ENCODE measurements around the gene IQGAP2. TPM values are rescaled to one million over a fixed set of nuclear protein-coding genes. Genes with fewer than 3 reads are reported as not detected.

IQGAP2 gene
- polyA plus RNA-seq, 1 experiment: 0.63 TPM

- no peak for TF ChIP-seq CTCF (IDR thresholded peaks at IDR 0.05; ENCODE audit: low read depth, low read length)
- CTCF ChIA-PET: interaction anchor here (0.6 kb wide), 2 partner anchors 93 to 760 kb away, joined by 3 read pairs; no protein-coding TSS in a partner anchor
- POLR2A ChIA-PET: no interaction called here
Observed at GRCh38 chr5:76384705-76385104, 18.4 kb upstream of the IQGAP2 start.

DNA sequence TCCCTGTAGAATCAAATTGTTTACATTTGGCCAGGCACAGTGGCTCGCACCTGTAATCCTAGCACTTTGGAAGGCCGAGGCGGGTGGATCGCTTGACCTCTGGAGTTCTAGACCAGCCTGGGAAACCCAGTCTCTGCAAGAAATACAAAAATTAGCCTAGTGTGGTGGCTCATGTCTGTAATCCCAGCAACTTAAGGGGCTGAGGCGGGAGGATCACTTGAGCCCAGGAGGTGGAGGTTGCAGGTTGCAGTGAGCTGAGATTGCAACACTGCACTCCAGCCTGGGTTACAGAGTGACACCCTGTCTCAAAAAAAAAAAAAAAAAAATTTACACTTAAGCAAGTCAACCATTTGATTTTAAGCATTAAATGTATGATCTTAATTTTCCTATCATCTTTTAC, 17.5 kb upstream of the IQGAP2 start:
- Histone ChIP-seq H3K4me3 (ENCODE audit: low read depth, low read length) (no peak overlapping the region), H3K27ac (ENCODE audit: low read depth, low read length) (no peak overlapping the region), H3K27me3 (ENCODE audit: control insufficient read depth, insufficient read depth, low read length) (peaks cover 4% of the 10 kb centered on the region), H3K9me3 (ENCODE audit: control insufficient read depth, insufficient read depth, low read length) (no peaks in the 10 kb centered on the region)
- DNase-seq (ENCODE audit: low read depth, low spot score): no peak
- CTCF ChIA-PET: no interaction called here
- POLR2A ChIA-PET: interaction anchor here (0.7 kb wide), 1 partner anchor 231 kb away, joined by 6 read pairs; no protein-coding TSS in a partner anchor
- no peak for TF ChIP-seq CTCF (IDR thresholded peaks at IDR 0.05; ENCODE audit: low read depth, low read length)

More at GRCh38 chr5:76384705-76385104, 18.4 kb upstream of the IQGAP2 start:
- DNase-seq (ENCODE audit: low read depth, low spot score): no peak
- Histone ChIP-seq H3K27me3 (ENCODE audit: control insufficient read depth, insufficient read depth, low read length) (peaks cover 4% of the 10 kb centered on the region), H3K9me3 (ENCODE audit: control insufficient read depth, insufficient read depth, low read length) (no peaks in the 10 kb centered on the region), H3K4me3 (ENCODE audit: low read depth, low read length) (no peak overlapping the region), H3K27ac (ENCODE audit: low read depth, low read length) (no peak overlapping the region)

DNA sequence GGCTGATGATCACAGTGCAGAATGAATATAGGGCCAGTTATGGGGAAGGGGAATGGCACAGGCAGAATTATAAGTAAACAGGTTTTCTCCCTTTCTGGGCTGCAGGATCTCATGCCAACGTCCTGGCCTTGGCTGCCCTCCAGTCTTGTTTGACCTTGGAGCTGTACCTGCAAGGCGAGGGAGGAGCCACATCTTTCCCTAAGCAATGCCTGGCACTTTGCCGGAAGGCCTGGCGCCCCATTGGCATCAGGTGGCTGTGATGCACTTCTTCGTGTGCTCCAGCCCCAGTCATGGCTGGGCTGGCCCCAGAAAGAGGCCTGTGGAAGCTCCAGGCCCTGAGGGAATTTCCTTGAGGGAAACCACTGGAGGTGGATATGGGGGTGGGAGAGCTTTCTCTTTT, 16.7 kb upstream of the IQGAP2 start:
- Histone ChIP-seq H3K27ac (ENCODE audit: low read depth, low read length) (no peak overlapping the region), H3K9me3 (ENCODE audit: control insufficient read depth, insufficient read depth, low read length) (no peaks in the 10 kb centered on the region), H3K27me3 (ENCODE audit: control insufficient read depth, insufficient read depth, low read length) (peaks cover 4% of the 10 kb centered on the region), H3K4me3 (ENCODE audit: low read depth, low read length) (no peak overlapping the region)
- ChIA-PET CTCF (interaction anchor here (0.9 kb wide), 1 partner anchor 202 kb away, joined by 3 read pairs; no protein-coding TSS in a partner anchor), POLR2A (interaction anchor here (0.7 kb wide), 1 partner anchor 230 kb away, joined by 6 read pairs; no protein-coding TSS in a partner anchor)
- TF ChIP-seq CTCF (IDR thresholded peaks at IDR 0.05; ENCODE audit: low read depth, low read length): no peak
- DNase-seq (ENCODE audit: low read depth, low spot score): no peak

DNA sequence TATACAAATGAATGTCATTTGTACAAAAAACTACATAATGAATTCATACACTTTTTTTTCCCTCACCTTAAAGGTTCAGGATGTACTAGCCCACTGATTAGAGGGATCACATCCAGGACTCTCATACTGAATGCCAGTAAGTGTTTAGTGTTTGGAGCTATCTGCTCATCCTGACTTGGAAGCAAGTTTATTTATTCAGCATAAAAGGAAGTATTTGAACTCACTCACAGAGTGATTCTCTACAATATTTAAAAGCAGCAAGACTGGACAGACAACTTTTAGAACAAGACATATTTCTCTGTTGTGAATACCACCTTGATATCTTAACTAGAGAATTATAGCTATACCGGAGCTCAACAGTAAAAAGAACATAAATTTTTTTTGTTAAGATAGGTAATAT, 14.8 kb upstream of the IQGAP2 start:
- no peak overlapping the region for H3K4me3 ChIP-seq (ENCODE audit: low read depth, low read length)
- peaks cover 4% of the 10 kb centered on the region for H3K27me3 ChIP-seq (ENCODE audit: control insufficient read depth, insufficient read depth, low read length)
- POLR2A ChIA-PET: interaction anchor here (0.6 kb wide), 1 partner anchor 10 kb away, joined by 3 read pairs; no protein-coding TSS in a partner anchor
- no peak overlapping the region for H3K27ac ChIP-seq (ENCODE audit: low read depth, low read length)
- DNase-seq (ENCODE audit: low read depth, low spot score): no peak
- H3K9me3 ChIP-seq (ENCODE audit: control insufficient read depth, insufficient read depth, low read length): no peaks in the 10 kb centered on the region
- TF ChIP-seq CTCF (IDR thresholded peaks at IDR 0.05; ENCODE audit: low read depth, low read length): no peak
- CTCF ChIA-PET: no interaction called here

- ChIA-PET POLR2A (interaction anchor here (0.6 kb wide), 1 partner anchor 10 kb away, joined by 3 read pairs; no protein-coding TSS in a partner anchor), CTCF (no interaction called here)
- Histone ChIP-seq H3K27ac (ENCODE audit: low read depth, low read length) (no peak overlapping the region), H3K9me3 (ENCODE audit: control insufficient read depth, insufficient read depth, low read length) (no peaks in the 10 kb centered on the region), H3K27me3 (ENCODE audit: control insufficient read depth, insufficient read depth, low read length) (peaks cover 3% of the 10 kb centered on the region), H3K4me3 (ENCODE audit: low read depth, low read length) (no peak overlapping the region)
- TF ChIP-seq CTCF (IDR thresholded peaks at IDR 0.05; ENCODE audit: low read depth, low read length): no peak
- DNase-seq (ENCODE audit: low read depth, low spot score): no peak
Observed at GRCh38 chr5:76388791-76389512, 14.1 kb upstream of the IQGAP2 start.
